Transverse colon (tissue), 4 donors: ENCODE measurements around the gene ENAM. TPM values are rescaled to one million over a fixed set of nuclear protein-coding genes. Genes with fewer than 3 reads are reported as not detected.

Experiments
- DNase-seq: peaks from one replicate; pipeline ENCODE4 v3.0.0-alpha.2; 2019
- H3K27ac ChIP-seq, 4 donors: fragments of 200-600 bp; sonication (generic); 2 replicates each; pipeline ENCODE4 v1.5.1; 2016 to 2018; ENCODE audit warnings: inconsistent platforms in 4 of 4
- H3K27me3 ChIP-seq: fragments of 200-600 bp; sonication (generic); 2 replicates; pipeline ENCODE4 v1.5.1; 2017; ENCODE audit warnings: inconsistent platforms
- H3K36me3 ChIP-seq, 4 donors: fragments of 200-600 bp; sonication (generic); 2 replicates each; pipeline ENCODE4 v1.5.1; 2017 to 2019; ENCODE audit warnings: inconsistent platforms in 4 of 4
- H3K4me1 ChIP-seq, 4 donors: fragments of 200-600 bp; sonication (generic); 2 replicates each; pipeline ENCODE4 v1.5.1; 2017 to 2020; ENCODE audit warnings: inconsistent platforms in 4 of 4
- H3K4me3 ChIP-seq, 4 donors: fragments of 200-600 bp; sonication (generic); 1 replicate in 1 of 4; 2 replicates in 3 of 4; pipeline versions ENCODE4 v1.5.1 to v1.6.1; 2017 to 2019; ENCODE audit warnings: inconsistent platforms in 4 of 4
- H3K9me3 ChIP-seq, 2 donors: fragments of 200-600 bp; sonication (generic); 2 replicates each; pipeline ENCODE4 v1.5.1; 2017 to 2019; ENCODE audit warnings: inconsistent platforms in 2 of 2
- EP300 ChIP-seq: sonication (generic); formaldehyde crosslinking; IDR thresholded peaks from one replicate; pipeline ENCODE4 v1.6.1; 2017; ENCODE audit warnings: antibody characterized with exemption, low read depth
- POLR2A ChIP-seq: fragments of 450-650 bp; IDR thresholded peaks from one replicate; pipeline ENCODE4 v1.6.1; 2016; ENCODE audit warnings: antibody characterized with exemption, mild to moderate bottlenecking, moderate library complexity
- POLR2AphosphoS5 ChIP-seq, 3 donors: sonication (generic); formaldehyde crosslinking; IDR thresholded peaks; one replicate each; pipeline ENCODE4 v1.6.1; 2016; ENCODE audit warnings: antibody characterized with exemption in 3 of 3
- WGBS, 2 donors: methylation state at CpG; one replicate each; pipeline ENCODE4 v1.1.5; 2018; ENCODE audit warnings: low coverage in 1 of 2; 5-methylcytosine and 5-hydroxymethylcytosine counted together
- in situ Hi-C, 4 donors: fragments of 200-750 bp; cut with MboI; loops; one replicate each; pipeline versions ENCODE4 v1.15.0 to v1.15.1; 2017; ENCODE audit warnings: low sequenced_read_pairs in 3 of 4, low pct_ligation_motif_present in 1 of 4, low pct_unique_long_range_greater_than_20kb in 1 of 4
- intact Hi-C: fragments of 100-400 bp; cut with DNase I; formaldehyde crosslinking; loops from one replicate; pipeline ENCODE4 v1.15.1; 2023; ENCODE audit warnings: low total_unique reads
- total RNA-seq, 4 donors: library from RNA; depleted of rRNA; stranded (reverse); fragments of >200 nt; gene quantifications; one replicate each; pipeline ENCODE4 v1.1.0, GENCODE V29; 2016
- TF ChIP-seq, protein P1 (sequence below), 5 experiments: fragments of 200-600 bp in 3 of 5; fragments of 450-650 bp in 2 of 5; sonication (generic) in 3 of 5; IDR thresholded peaks; 1 replicate in 2 of 5; 2 replicates in 3 of 5; pipeline ENCODE4 v1.5.1; 2016 to 2017; ENCODE audit warnings: antibody characterized with exemption in 5 of 5, inconsistent platforms in 3 of 5, mild to moderate bottlenecking in 2 of 5, moderate library complexity in 1 of 5

Gene ENAM
- total RNA-seq, 4 donors from 2014 or later: not detected

DNA sequence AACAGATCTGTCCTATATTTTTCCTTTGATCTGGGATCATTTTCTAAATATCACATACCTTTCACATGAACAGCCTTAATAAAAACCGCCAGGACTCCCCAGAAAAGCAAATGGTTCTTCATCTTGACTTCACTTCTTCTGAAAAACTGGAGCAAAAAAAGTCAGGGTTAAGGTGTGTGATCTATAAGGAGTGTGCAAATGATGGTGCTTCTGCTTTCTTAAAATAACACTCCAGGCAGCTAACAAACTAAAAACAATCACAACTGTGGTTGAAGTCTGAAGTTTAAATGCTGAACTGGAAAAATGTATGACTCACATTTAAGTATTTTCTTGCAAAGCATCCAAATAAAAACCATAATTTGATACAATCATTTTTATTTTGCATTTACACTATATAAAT is 37.8 kb downstream of the ENAM start, which contains the start of gene JCHAIN:
Gene JCHAIN (minus strand): TSS at position 140 of the 400 bp plus-strand sequence. CDS start 18 bp downstream, at position 122.
- H3K27ac ChIP-seq: peak within 1 kb of the TSS in 2 of 4 donors; percentile 21 to 57
- TF ChIP-seq POLR2A: no peak
- no peak for TF ChIP-seq EP300
- TF ChIP-seq, protein P1, sequence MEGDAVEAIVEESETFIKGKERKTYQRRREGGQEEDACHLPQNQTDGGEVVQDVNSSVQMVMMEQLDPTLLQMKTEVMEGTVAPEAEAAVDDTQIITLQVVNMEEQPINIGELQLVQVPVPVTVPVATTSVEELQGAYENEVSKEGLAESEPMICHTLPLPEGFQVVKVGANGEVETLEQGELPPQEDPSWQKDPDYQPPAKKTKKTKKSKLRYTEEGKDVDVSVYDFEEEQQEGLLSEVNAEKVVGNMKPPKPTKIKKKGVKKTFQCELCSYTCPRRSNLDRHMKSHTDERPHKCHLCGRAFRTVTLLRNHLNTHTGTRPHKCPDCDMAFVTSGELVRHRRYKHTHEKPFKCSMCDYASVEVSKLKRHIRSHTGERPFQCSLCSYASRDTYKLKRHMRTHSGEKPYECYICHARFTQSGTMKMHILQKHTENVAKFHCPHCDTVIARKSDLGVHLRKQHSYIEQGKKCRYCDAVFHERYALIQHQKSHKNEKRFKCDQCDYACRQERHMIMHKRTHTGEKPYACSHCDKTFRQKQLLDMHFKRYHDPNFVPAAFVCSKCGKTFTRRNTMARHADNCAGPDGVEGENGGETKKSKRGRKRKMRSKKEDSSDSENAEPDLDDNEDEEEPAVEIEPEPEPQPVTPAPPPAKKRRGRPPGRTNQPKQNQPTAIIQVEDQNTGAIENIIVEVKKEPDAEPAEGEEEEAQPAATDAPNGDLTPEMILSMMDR (IDR thresholded peaks at IDR 0.05): no peak
- TF ChIP-seq POLR2AphosphoS5 (IDR thresholded peaks at IDR 0.05): no peak

GRCh38 chr4:70667740-70668535 is 39.4 kb downstream of the ENAM start:
- Histone ChIP-seq H3K27ac (peak overlapping the region in 2 of 4 donors; percentile 48 to 52), H3K4me3 (no peak overlapping the region), H3K36me3 (no peaks in the 10 kb centered on the region), H3K9me3 (no peaks in the 10 kb centered on the region), H3K4me1 (no peaks in the 10 kb centered on the region), H3K27me3 (no peaks in the 10 kb centered on the region)
- DNase-seq: no peak
- TF ChIP-seq POLR2A (no peak), POLR2AphosphoS5 (IDR thresholded peaks at IDR 0.05) (no peak), EP300 (no peak)
- TF ChIP-seq, protein P1 (IDR thresholded peaks at IDR 0.05): no peak
- in situ Hi-C loops: loop anchor here in 3 of 4 donors (25.0 kb wide), 2 partner anchors 319 to 1044 kb away; partner anchors contain the start of gene DCK (in 1 of the 3)
- WGBS, 2 donors: 55 to 69% methylated on average over 3 of the region's 3 CpGs
- intact Hi-C loops: no loop called here

More for the DNA sequence above, 37.8 kb downstream of the ENAM start, which contains the start of gene JCHAIN:
- 59 to 69% methylated on average over 1 of the region's 1 CpG for WGBS, 2 donors
- in situ Hi-C loops (loop anchor here in 3 of 4 donors (25.0 kb wide), 2 partner anchors 321 to 1046 kb away; partner anchors contain the start of gene DCK (in 1 of the 3)), intact Hi-C loops (no loop called here)
- no peaks in the 10 kb centered on the region for H3K4me1 ChIP-seq
- H3K9me3 ChIP-seq: no peaks in the 10 kb centered on the region
- H3K36me3 ChIP-seq: no peaks in the 10 kb centered on the region
- no peaks in the 10 kb centered on the region for H3K27me3 ChIP-seq
- no peak for DNase-seq
- H3K4me3 ChIP-seq: no peak within 1 kb of the TSS

GRCh38 chr4:70670332-70671014 is 41.9 kb downstream of the ENAM start:
- TF ChIP-seq POLR2A (no peak), POLR2AphosphoS5 (IDR thresholded peaks at IDR 0.05) (no peak), EP300 (no peak)
- TF ChIP-seq, protein P1 (IDR thresholded peaks at IDR 0.05): no peak
- intact Hi-C loops (no loop called here), in situ Hi-C loops (loop anchor here in 3 of 4 donors (25.0 kb wide), 2 partner anchors 317 to 1042 kb away; partner anchors contain the start of gene DCK (in 1 of the 3))
- H3K4me1 ChIP-seq: no peaks in the 10 kb centered on the region
- no peak overlapping the region for H3K27ac ChIP-seq
- no peak for DNase-seq
- no peak overlapping the region for H3K4me3 ChIP-seq
- 75 to 77% methylated on average over 5 of the region's 5 CpGs for WGBS, 2 donors
- no peaks in the 10 kb centered on the region for H3K9me3 ChIP-seq
- no peaks in the 10 kb centered on the region for H3K27me3 ChIP-seq
- no peaks in the 10 kb centered on the region for H3K36me3 ChIP-seq

DNA sequence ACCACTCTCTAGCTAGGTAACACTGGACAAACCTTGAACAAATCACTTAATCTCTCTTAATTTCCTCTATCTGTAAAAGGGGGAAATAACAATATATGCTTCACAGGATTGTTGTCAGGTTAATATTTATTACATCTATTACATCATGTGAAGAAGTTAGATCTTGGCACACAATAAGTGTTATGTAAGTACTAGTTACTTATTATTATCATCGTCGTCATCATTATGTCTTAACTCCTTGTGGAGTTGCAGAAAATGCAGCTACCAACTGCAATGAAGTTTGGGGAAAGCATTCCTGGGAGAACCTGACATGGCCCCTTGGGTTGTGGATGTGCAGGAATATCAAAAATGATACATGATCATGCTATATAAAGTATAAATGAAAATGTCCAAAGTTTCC is 42.5 kb downstream of the ENAM start:
- TF ChIP-seq POLR2A: no peak
- no peak overlapping the region for H3K4me3 ChIP-seq
- no peaks in the 10 kb centered on the region for H3K9me3 ChIP-seq
- no peak overlapping the region for H3K27ac ChIP-seq
- no peaks in the 10 kb centered on the region for H3K27me3 ChIP-seq
- in situ Hi-C loops: loop anchor here in 3 of 4 donors (25.0 kb wide), 2 partner anchors 316 to 1041 kb away; partner anchors contain the start of gene DCK (in 1 of the 3)
- intact Hi-C loops: no loop called here
- DNase-seq: no peak
- H3K4me1 ChIP-seq: no peaks in the 10 kb centered on the region
- 77 to 81% methylated on average over 2 of the region's 2 CpGs for WGBS, 2 donors
- no peaks in the 10 kb centered on the region for H3K36me3 ChIP-seq
